Uterus (tissue), 4 donors: ENCODE measurements around the gene RUNDC3A. TPM values are rescaled to one million over a fixed set of nuclear protein-coding genes. Genes with fewer than 3 reads are reported as not detected.
"Not testable (repeated sequence)": the region's sequence is repeated elsewhere in the genome, so short reads cannot be mapped to it uniquely, and the experiment has no call there.

ENCODE experiments used
- DNase-seq, 2 donors: peaks; one replicate each; pipeline ENCODE4 v3.0.0-alpha.2; 2019 to 2020
- H3K27ac ChIP-seq, 2 donors: fragments of 200-600 bp; sonication (generic); 1 replicate in 1 of 2; 2 replicates in 1 of 2; pipeline ENCODE4 v1.5.1; 2016 to 2018
- H3K27me3 ChIP-seq, 2 donors: fragments of 200-600 bp; sonication (generic); one replicate each; pipeline ENCODE4 v1.5.1; 2018 to 2019; ENCODE audit warnings: control low read depth in 1 of 2
- H3K36me3 ChIP-seq, 2 donors: fragments of 200-600 bp; sonication (generic); one replicate each; pipeline ENCODE4 v1.5.1; 2019; ENCODE audit warnings: control low read depth in 1 of 2
- H3K4me1 ChIP-seq, 2 donors: fragments of 200-600 bp; sonication (generic); one replicate each; pipeline ENCODE4 v1.5.1; 2018 to 2019; ENCODE audit warnings: control low read depth in 1 of 2
- H3K4me3 ChIP-seq, 2 donors: fragments of 200-600 bp; sonication (generic); 1 replicate in 1 of 2; 2 replicates in 1 of 2; pipeline ENCODE4 v1.5.1; 2018 to 2019; ENCODE audit warnings: mild to moderate bottlenecking in 1 of 2
- H3K9me3 ChIP-seq, 2 donors: fragments of 200-600 bp; sonication (generic); one replicate each; pipeline ENCODE4 v1.5.1; 2019; ENCODE audit warnings: control low read depth in 1 of 2
- CTCF ChIP-seq, 4 experiments: fragments of 200-600 bp in 2 of 4; fragments of 450-650 bp in 2 of 4; sonication (generic) in 2 of 4; IDR thresholded peaks; one replicate each; pipeline ENCODE4 v1.5.1; 2016 to 2019; ENCODE audit warnings: antibody characterized with exemption in 4 of 4, mild to moderate bottlenecking in 2 of 4, moderate library complexity in 1 of 4
- POLR2A ChIP-seq, 2 donors: fragments of 450-650 bp; IDR thresholded peaks; one replicate each; pipeline ENCODE4 v1.6.1; 2016; ENCODE audit warnings: antibody characterized with exemption in 2 of 2, mild to moderate bottlenecking in 1 of 2, moderate library complexity in 1 of 2
- intact Hi-C: fragments of 100-400 bp; cut with DNase I; formaldehyde crosslinking; loops from one replicate; pipeline ENCODE4 v1.15.1; 2023; ENCODE audit warnings: low total_unique reads
- total RNA-seq, 4 donors: library from RNA; depleted of rRNA in 3 of 4; stranded (reverse); fragments of >200 nt in 3 of 4; gene quantifications; one replicate each; pipeline versions ENCODE4 v1.1.0 to v1.2.4, GENCODE V29; 2014 to 2023
- donor health status: DM: yes; HTN: yes; CAD: no.

The RUNDC3A gene
- total RNA-seq, 4 donors from 2014 or later: 0.69 TPM; not detected in 3

DNA sequence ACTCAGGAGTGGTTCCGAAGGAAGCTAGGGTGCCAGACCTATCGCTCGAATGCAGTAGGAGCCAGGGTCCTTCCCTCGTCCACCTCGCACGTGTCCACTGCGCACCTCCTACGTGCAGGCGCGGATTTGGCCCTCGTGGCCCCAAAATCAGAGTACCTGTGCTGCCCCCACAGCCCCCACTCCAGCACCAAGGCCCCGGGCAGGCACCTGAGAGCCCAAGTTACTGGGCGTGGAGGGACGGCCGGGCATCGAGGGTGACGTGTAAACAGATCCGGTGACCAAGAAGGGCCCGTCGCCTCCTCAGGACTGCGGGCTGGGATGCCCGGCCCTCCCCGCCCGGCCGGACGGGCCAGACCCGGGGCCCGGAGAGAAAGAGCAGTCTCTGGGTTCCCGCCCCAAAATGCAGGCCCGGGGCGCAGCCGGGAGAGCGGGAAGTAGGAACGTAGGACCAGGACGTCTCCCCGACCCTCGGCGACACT, 15.7 kb downstream of the RUNDC3A start:
- no peak for DNase-seq

GRCh38 chr17:44324571-44325275, 16.3 kb downstream of the RUNDC3A start, which contains the start of gene SLC25A39:
Gene SLC25A39 (minus strand): TSS chr17:44324823. CDS start chr17:44323562, 1,261 bp downstream.
- Histone ChIP-seq H3K27me3 (no peaks in the 10 kb centered on the region), H3K4me1 (peaks cover 0 to 8% of the 10 kb centered on the region in 2 donors), H3K36me3 (no peaks in the 10 kb centered on the region), H3K4me3 (peak within 1 kb of the TSS; percentile 85 to 93), H3K9me3 (no peaks in the 10 kb centered on the region), H3K27ac (peak within 1 kb of the TSS; percentile 92 to 95)
- DNase-seq: peak; percentile 91 to 96
- TF ChIP-seq POLR2A (IDR thresholded peaks at IDR 0.05) (peak in 1 of 2 donors; percentile 82), CTCF (IDR thresholded peaks at IDR 0.05) (peak in 2 of 4 experiments; percentile 15 to 59)
- intact Hi-C loops: no loop called here

More for the DNA sequence above, 15.7 kb downstream of the RUNDC3A start:
- Histone ChIP-seq H3K36me3 (no peaks in the 10 kb centered on the region), H3K27ac (peak overlapping the region; percentile 92 to 95), H3K9me3 (no peaks in the 10 kb centered on the region), H3K27me3 (no peaks in the 10 kb centered on the region), H3K4me3 (peak overlapping the region; percentile 85 to 93), H3K4me1 (peaks cover 0 to 8% of the 10 kb centered on the region in 2 donors)
- intact Hi-C loops: no loop called here
- no peak for TF ChIP-seq CTCF (IDR thresholded peaks at IDR 0.05)
- no peak for TF ChIP-seq POLR2A (IDR thresholded peaks at IDR 0.05)

DNA sequence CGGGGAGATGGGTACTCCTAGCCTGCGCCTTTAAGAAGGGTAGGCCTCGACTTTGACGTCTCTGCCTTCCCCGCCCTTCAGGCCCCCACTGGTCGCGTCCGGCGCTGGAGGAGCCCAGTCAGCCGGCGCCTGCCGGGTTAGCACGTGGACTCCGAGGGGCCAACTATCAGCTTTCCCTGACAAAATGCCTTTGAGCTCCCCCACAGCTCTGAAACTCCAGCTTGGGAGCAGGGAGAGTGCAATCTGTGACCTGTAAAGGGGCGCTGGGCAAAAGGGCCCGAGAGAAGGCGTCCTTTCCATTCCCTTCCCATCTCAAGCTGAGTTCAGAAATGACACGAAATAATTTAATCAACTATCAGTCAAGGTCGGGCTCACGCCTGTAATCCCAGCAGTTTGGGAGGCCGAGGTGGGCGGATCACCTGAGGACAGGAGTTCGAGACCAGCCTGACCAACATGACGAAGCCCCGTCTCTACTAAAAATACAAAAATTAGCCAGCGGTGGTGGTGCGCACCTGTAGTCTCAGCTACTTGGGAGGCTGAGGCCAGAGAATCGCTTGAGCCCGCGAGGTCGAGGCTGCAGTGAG, 18.6 kb downstream of the RUNDC3A start:
- DNase-seq: peak; percentile 96 to 97
- intact Hi-C loops: no loop called here

GRCh38 chr17:44327715-44328449, 19.5 kb downstream of the RUNDC3A start:
- no peak for DNase-seq
- TF ChIP-seq POLR2A (IDR thresholded peaks at IDR 0.05): no peak
- TF ChIP-seq CTCF (IDR thresholded peaks at IDR 0.05): no peak
- peaks cover 0 to 8% of the 10 kb centered on the region in 2 donors for H3K4me1 ChIP-seq
- no peaks in the 10 kb centered on the region for H3K9me3 ChIP-seq
- intact Hi-C loops: no loop called here
- no peaks in the 10 kb centered on the region for H3K36me3 ChIP-seq
- H3K27me3 ChIP-seq: no peaks in the 10 kb centered on the region
- no peak overlapping the region for H3K27ac ChIP-seq
- no peak overlapping the region for H3K4me3 ChIP-seq

More for the DNA sequence above, 18.6 kb downstream of the RUNDC3A start:
- Histone ChIP-seq H3K27me3 (no peaks in the 10 kb centered on the region), H3K27ac (peak overlapping the region; percentile 92 to 95), H3K9me3 (no peaks in the 10 kb centered on the region), H3K36me3 (no peaks in the 10 kb centered on the region), H3K4me3 (peak overlapping the region; percentile 85 to 93), H3K4me1 (peaks cover 0 to 8% of the 10 kb centered on the region in 2 donors)
- TF ChIP-seq POLR2A (IDR thresholded peaks at IDR 0.05) (peak in 1 of 2 donors; percentile 8), CTCF (IDR thresholded peaks at IDR 0.05) (peak in 1 of 4 experiments; percentile 70)

GRCh38 chr17:44329516-44329915, 21.1 kb downstream of the RUNDC3A start:
- H3K4me1 ChIP-seq, H3K9me3 ChIP-seq, H3K36me3 ChIP-seq, H3K27me3 ChIP-seq, DNase-seq, intact Hi-C loops, H3K27ac ChIP-seq, H3K4me3 ChIP-seq: not testable (repeated sequence)

DNA sequence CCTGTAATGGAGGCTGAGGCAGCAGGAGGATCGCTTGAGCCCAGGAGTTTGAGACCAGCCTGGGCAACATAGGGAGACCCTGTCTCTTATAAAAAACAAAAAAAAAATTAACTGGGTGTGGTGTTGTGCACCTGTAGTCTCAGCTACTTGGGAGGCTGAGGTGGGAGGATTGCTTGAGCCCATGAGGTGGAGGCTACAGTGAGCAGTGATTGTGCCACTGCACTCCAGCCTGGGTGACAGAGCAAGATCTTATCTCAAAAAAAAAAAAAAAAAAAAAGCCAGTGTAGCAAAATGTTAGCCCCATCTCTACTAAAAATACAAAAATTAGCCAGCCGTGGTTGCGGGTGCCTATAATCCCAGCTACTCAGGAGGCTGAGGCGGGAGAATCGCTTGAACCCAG, 21.9 kb downstream of the RUNDC3A start:
- intact Hi-C loops: loop anchor here (5.0 kb wide), 1 partner anchor 118 kb away; no protein-coding TSS in a partner anchor
- H3K36me3 ChIP-seq, H3K27me3 ChIP-seq, H3K27ac ChIP-seq, H3K4me3 ChIP-seq, H3K4me1 ChIP-seq, DNase-seq, H3K9me3 ChIP-seq: not testable (repeated sequence)
